Transverse colon (tissue), 4 donors: Measurements from ENCODE around the gene GCNA.

Experiments used
- EP300 ChIP-seq: sonication (generic); formaldehyde crosslinking; IDR thresholded peaks from one replicate; pipeline ENCODE4 v1.6.1; 2017; ENCODE audit warnings: antibody characterized with exemption, low read depth
- POLR2A ChIP-seq: fragments of 450-650 bp; IDR thresholded peaks from one replicate; pipeline ENCODE4 v1.6.1; 2016; ENCODE audit warnings: antibody characterized with exemption, mild to moderate bottlenecking, moderate library complexity
- POLR2AphosphoS5 ChIP-seq, 3 donors: sonication (generic); formaldehyde crosslinking; IDR thresholded peaks; one replicate each; pipeline ENCODE4 v1.6.1; 2016; ENCODE audit warnings: antibody characterized with exemption in 3 of 3
- TF ChIP-seq, protein P1 (sequence below), 5 experiments: fragments of 200-600 bp in 3 of 5; fragments of 450-650 bp in 2 of 5; sonication (generic) in 3 of 5; IDR thresholded peaks; 1 replicate in 2 of 5; 2 replicates in 3 of 5; pipeline ENCODE4 v1.5.1; 2016 to 2017; ENCODE audit warnings: antibody characterized with exemption in 5 of 5, inconsistent platforms in 3 of 5, mild to moderate bottlenecking in 2 of 5, moderate library complexity in 1 of 5

DNA sequence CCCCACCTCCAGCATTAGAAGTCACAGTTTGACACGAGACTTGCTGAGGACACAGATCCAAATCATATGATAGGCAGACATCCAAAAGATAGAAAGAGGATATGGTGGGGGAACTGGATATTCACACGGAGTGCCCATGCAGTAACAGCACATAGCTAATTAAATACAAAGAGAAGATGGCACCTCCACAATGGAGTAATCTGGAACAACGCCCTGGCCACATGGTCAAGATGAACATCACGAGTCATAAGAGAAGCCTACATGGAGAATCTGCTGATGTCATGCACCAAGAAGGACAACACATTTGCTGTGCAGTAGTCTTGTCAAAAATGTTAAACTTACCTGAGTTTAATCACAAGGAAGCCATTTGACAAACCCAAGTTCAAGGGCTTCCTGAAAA is 79.0 kb downstream of the GCNA start:
- TF ChIP-seq, protein P1, sequence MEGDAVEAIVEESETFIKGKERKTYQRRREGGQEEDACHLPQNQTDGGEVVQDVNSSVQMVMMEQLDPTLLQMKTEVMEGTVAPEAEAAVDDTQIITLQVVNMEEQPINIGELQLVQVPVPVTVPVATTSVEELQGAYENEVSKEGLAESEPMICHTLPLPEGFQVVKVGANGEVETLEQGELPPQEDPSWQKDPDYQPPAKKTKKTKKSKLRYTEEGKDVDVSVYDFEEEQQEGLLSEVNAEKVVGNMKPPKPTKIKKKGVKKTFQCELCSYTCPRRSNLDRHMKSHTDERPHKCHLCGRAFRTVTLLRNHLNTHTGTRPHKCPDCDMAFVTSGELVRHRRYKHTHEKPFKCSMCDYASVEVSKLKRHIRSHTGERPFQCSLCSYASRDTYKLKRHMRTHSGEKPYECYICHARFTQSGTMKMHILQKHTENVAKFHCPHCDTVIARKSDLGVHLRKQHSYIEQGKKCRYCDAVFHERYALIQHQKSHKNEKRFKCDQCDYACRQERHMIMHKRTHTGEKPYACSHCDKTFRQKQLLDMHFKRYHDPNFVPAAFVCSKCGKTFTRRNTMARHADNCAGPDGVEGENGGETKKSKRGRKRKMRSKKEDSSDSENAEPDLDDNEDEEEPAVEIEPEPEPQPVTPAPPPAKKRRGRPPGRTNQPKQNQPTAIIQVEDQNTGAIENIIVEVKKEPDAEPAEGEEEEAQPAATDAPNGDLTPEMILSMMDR (IDR thresholded peaks at IDR 0.05) = no peak
- no peak for TF ChIP-seq POLR2A
- no peak for TF ChIP-seq EP300
- no peak for TF ChIP-seq POLR2AphosphoS5 (IDR thresholded peaks at IDR 0.05)
